H9 (cell line): ENCODE results near the gene CACNA2D3. TPM values are rescaled to one million over a fixed set of nuclear protein-coding genes. Genes with fewer than 3 reads are reported as not detected.

Source experiments
- DNase-seq: peaks from one replicate; pipeline ENCODE4 v3.0.0-alpha.2; 2017
- H2AFZ ChIP-seq: one replicate; pipeline ENCODE4 v1.6.1; 2013; ENCODE audit warnings: mild to moderate bottlenecking, low read length, control low read depth, moderate library complexity
- H2AK5ac ChIP-seq: 2 replicates; pipeline ENCODE4 v1.6.1; 2013; ENCODE audit warnings: low read length, control low read depth, mixed read lengths; ENCODE audit not compliant: insufficient read length
- H2BK120ac ChIP-seq: one replicate; pipeline ENCODE4 v1.6.1; 2013; ENCODE audit warnings: low read depth, mild to moderate bottlenecking, low read length, control low read depth, inconsistent platforms; ENCODE audit not compliant: poor library complexity, severe bottlenecking
- H2BK12ac ChIP-seq: 2 replicates; pipeline ENCODE4 v1.6.1; 2013; ENCODE audit warnings: low read length, control low read depth, mixed read lengths, low read depth; ENCODE audit not compliant: insufficient read length
- H2BK15ac ChIP-seq: 2 replicates; pipeline ENCODE4 v1.6.1; 2013; ENCODE audit warnings: low read depth, low read length, control low read depth
- H2BK20ac ChIP-seq: one replicate; pipeline ENCODE4 v1.6.1; 2013; ENCODE audit warnings: low read depth, mild to moderate bottlenecking, low read length, control low read depth, inconsistent platforms; ENCODE audit not compliant: poor library complexity, severe bottlenecking
- H2BK5ac ChIP-seq: 2 replicates; pipeline ENCODE4 v1.6.1; 2013; ENCODE audit warnings: low read length, control low read depth, mixed read lengths; ENCODE audit not compliant: insufficient read length
- H3K14ac ChIP-seq: 2 replicates; pipeline ENCODE4 v1.6.1; 2013; ENCODE audit warnings: low read length, control low read depth; ENCODE audit not compliant: insufficient read depth
- H3K18ac ChIP-seq: 2 replicates; pipeline ENCODE4 v1.6.1; 2013; ENCODE audit warnings: low read depth, mild to moderate bottlenecking, mixed read lengths, low read length, control low read depth; ENCODE audit not compliant: insufficient read length
- H3K23ac ChIP-seq: 2 replicates; pipeline ENCODE4 v1.6.1; 2013; ENCODE audit warnings: low read length, control low read depth, mixed read lengths, low read depth; ENCODE audit not compliant: insufficient read length
- H3K23me2 ChIP-seq: 2 replicates; pipeline ENCODE4 v1.6.1; 2013; ENCODE audit warnings: low read depth, mild to moderate bottlenecking, mixed read lengths, low read length, control low read depth; ENCODE audit not compliant: insufficient read length, poor library complexity, severe bottlenecking
- H3K27ac ChIP-seq: 2 replicates; pipeline ENCODE4 v1.5.1; 2013; ENCODE audit warnings: low read length, control low read depth, mixed read lengths, low read depth; ENCODE audit not compliant: insufficient read length
- H3K27me3 ChIP-seq: 2 replicates; pipeline ENCODE4 v1.6.1; 2013; ENCODE audit warnings: low read length, control low read depth, inconsistent platforms; ENCODE audit not compliant: insufficient read depth
- H3K4ac ChIP-seq: 2 replicates; pipeline ENCODE4 v1.6.1; 2013; ENCODE audit warnings: low read depth, mild to moderate bottlenecking, control low read depth, inconsistent platforms, low read length, moderate library complexity
- H3K4me1 ChIP-seq: 2 replicates; pipeline ENCODE4 v1.6.1; 2013; ENCODE audit warnings: low read length, control low read depth, inconsistent platforms; ENCODE audit not compliant: insufficient read depth
- H3K4me2 ChIP-seq: 2 replicates; pipeline ENCODE4 v1.6.1; 2013; ENCODE audit warnings: low read length, control low read depth, mixed read lengths; ENCODE audit not compliant: insufficient read length, insufficient read depth
- H3K56ac ChIP-seq: 2 replicates; pipeline ENCODE4 v1.6.1; 2013; ENCODE audit warnings: low read depth, mild to moderate bottlenecking, mixed read lengths, low read length, control low read depth; ENCODE audit not compliant: insufficient read length
- H3K79me1 ChIP-seq: 2 replicates; pipeline ENCODE4 v1.6.1; 2013; ENCODE audit warnings: low read depth, mild to moderate bottlenecking, moderate library complexity, low read length, control low read depth, inconsistent platforms; ENCODE audit not compliant: insufficient read depth, poor library complexity, severe bottlenecking
- H3K79me2 ChIP-seq: 2 replicates; pipeline ENCODE4 v1.6.1; 2013; ENCODE audit warnings: low read length, control low read depth, inconsistent platforms; ENCODE audit not compliant: insufficient read depth
- H3K9ac ChIP-seq: 2 replicates; pipeline ENCODE4 v1.6.1; 2013; ENCODE audit warnings: low read length, control low read depth, mixed read lengths; ENCODE audit not compliant: insufficient read length; ENCODE audit errors: extremely low read depth
- H3K9me3 ChIP-seq: one replicate; pipeline ENCODE4 v1.6.1; 2013; ENCODE audit warnings: low read depth, low read length, inconsistent platforms; ENCODE audit not compliant: control insufficient read depth
- H3T11ph ChIP-seq: one replicate; pipeline ENCODE4 v1.6.1; 2013; ENCODE audit warnings: mild to moderate bottlenecking, low read length, control low read depth, inconsistent platforms
- H4K20me1 ChIP-seq: one replicate; pipeline ENCODE4 v1.6.1; 2013; ENCODE audit not compliant: control insufficient read depth, insufficient read length, insufficient read depth
- H4K5ac ChIP-seq: 2 replicates; pipeline ENCODE4 v1.6.1; 2013; ENCODE audit warnings: low read depth, mild to moderate bottlenecking, mixed read lengths, low read length, control low read depth; ENCODE audit not compliant: insufficient read length
- H4K8ac ChIP-seq: replicated peaks from 2 replicates; pipeline ENCODE4 v1.6.1; 2013; ENCODE audit warnings: low read length, control low read depth, mixed read lengths, low read depth; ENCODE audit not compliant: insufficient read length
- H4K91ac ChIP-seq: 2 replicates; pipeline ENCODE4 v1.6.1; 2013; ENCODE audit warnings: low read depth, mild to moderate bottlenecking, moderate library complexity, mixed read lengths, low read length, control low read depth; ENCODE audit not compliant: insufficient read length
- H3K27ac Mint-ChIP-seq, 3 experiments: 2 replicates in 2 of 3; 3 replicates in 1 of 3; pipeline ENCODE4 v1.8.0; 2020 to 2021; ENCODE audit warnings: mixed read lengths in 3 of 3, mild to moderate bottlenecking in 1 of 3, moderate library complexity in 1 of 3
- H3K27me3 Mint-ChIP-seq: 2 replicates; pipeline ENCODE4 v1.8.0; 2021; ENCODE audit warnings: low read depth, mild to moderate bottlenecking, moderate library complexity, mixed read lengths
- H3K36me3 Mint-ChIP-seq, 3 experiments: 2 replicates in 2 of 3; 3 replicates in 1 of 3; pipeline ENCODE4 v1.8.0; 2020 to 2021; ENCODE audit warnings: low read depth in 3 of 3, mixed read lengths in 3 of 3; ENCODE audit not compliant: insufficient read depth in 1 of 3
- H3K4me1 Mint-ChIP-seq, 2 experiments: 2 replicates each; pipeline ENCODE4 v1.8.0; 2020; ENCODE audit warnings: mixed read lengths in 2 of 2
- H3K4me3 Mint-ChIP-seq, 2 experiments: 2 replicates in 1 of 2; 3 replicates in 1 of 2; pipeline ENCODE4 v1.8.0; 2020 to 2021; ENCODE audit warnings: mild to moderate bottlenecking in 2 of 2, mixed read lengths in 2 of 2, moderate library complexity in 1 of 2
- H3K9me3 Mint-ChIP-seq, 2 experiments: 2 replicates in 1 of 2; 3 replicates in 1 of 2; pipeline ENCODE4 v1.8.0; 2020; ENCODE audit warnings: mild to moderate bottlenecking in 2 of 2, mixed read lengths in 2 of 2, moderate library complexity in 1 of 2
- CTCF ChIP-seq: fragments of 200-600 bp; sonication (generic); conservative IDR thresholded peaks from 3 replicates; pipeline ENCODE4 v1.8.0; 2021; ENCODE audit warnings: antibody characterized with exemption, mild to moderate bottlenecking
- WGBS: extraction: QIAGEN DNeasy Blood & Tissue Kit; methylation state at CpG from one replicate; pipeline ENCODE4 v1.1.7; 2013; ENCODE audit warnings: missing lambda C conversion rate, low lambda C conversion rate, mixed read lengths; ENCODE audit not compliant: insufficient read length; ENCODE audit errors: extremely low coverage; 5-methylcytosine and 5-hydroxymethylcytosine counted together
- total RNA-seq: library from RNA; stranded (reverse); gene quantifications from 2 replicates; pipeline ENCODE4 v1.2.1, GENCODE V29; 2021

Gene CACNA2D3
- total RNA-seq, 1 experiment from 2014 or later: 3.2 TPM

DNA sequence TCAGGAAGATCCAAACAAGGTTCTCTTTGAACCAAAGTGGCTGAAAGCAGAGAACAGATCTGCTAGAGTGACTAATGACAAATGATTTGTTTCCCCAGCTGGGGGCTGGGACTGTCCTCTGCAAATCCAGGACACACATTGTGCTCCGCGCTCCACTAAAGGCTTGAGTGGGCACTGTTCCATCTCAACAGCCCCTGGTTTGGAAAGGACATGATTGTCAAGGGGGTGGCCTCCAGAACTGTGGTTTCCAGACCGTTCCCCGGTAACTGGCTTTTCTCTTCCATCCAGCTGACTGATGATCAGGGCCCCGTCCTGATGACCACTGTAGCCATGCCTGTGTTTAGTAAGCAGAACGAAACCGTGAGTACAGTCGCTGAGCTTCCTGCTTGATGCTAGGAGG, 714.5 kb downstream of the CACNA2D3 start:
- no peaks in the 10 kb centered on the region for H3K9me3 Mint-ChIP-seq
- no peak overlapping the region for H3K27ac Mint-ChIP-seq
- no peak overlapping the region for H2BK15ac ChIP-seq
- no peaks in the 10 kb centered on the region for H3K27me3 ChIP-seq
- H3K4me2 ChIP-seq: no peak overlapping the region
- no peak overlapping the region for H3K18ac ChIP-seq
- no peaks in the 10 kb centered on the region for H3K4me1 ChIP-seq
- no peak overlapping the region for H3K14ac ChIP-seq
- H2BK120ac ChIP-seq: no peak overlapping the region
- no peaks in the 10 kb centered on the region for H3K79me1 ChIP-seq
- H3K79me2 ChIP-seq: no peaks in the 10 kb centered on the region
- no peaks in the 10 kb centered on the region for H4K20me1 ChIP-seq
- no CpG with 5 or more reads among the region's 8 CpGs for WGBS
- H3K9me3 ChIP-seq: no peaks in the 10 kb centered on the region
- H4K91ac ChIP-seq: no peak overlapping the region
- H3K4me1 Mint-ChIP-seq: 0 out of 4 replicates have a peak, but pooled peaks cover 0 to 3% of the 10 kb centered on the region in 2 experiments
- H3K56ac ChIP-seq: no peak overlapping the region
- H3K23me2 ChIP-seq: no peaks in the 10 kb centered on the region
- no peak overlapping the region for H4K8ac ChIP-seq
- H3K4ac ChIP-seq: no peak overlapping the region
- no peak overlapping the region for H2BK5ac ChIP-seq
- no peak overlapping the region for H3K4me3 Mint-ChIP-seq
- TF ChIP-seq CTCF: no peak
- no peak for DNase-seq
- no peak overlapping the region for H2AK5ac ChIP-seq
- no peaks in the 10 kb centered on the region for H3K27me3 Mint-ChIP-seq
- no peak overlapping the region for H2BK12ac ChIP-seq
- no peak overlapping the region for H3K23ac ChIP-seq
- peaks cover 0 to 4% (median 0%) of the 10 kb centered on the region in 3 experiments; a peak in 3 of 7 replicates for H3K36me3 Mint-ChIP-seq
- no peak overlapping the region for H3K27ac ChIP-seq
- no peak overlapping the region for H4K5ac ChIP-seq
- H3T11ph ChIP-seq: no peak overlapping the region
- no peak overlapping the region for H2AFZ ChIP-seq
- no peak overlapping the region for H2BK20ac ChIP-seq
- no peak overlapping the region for H3K9ac ChIP-seq
